GM21786 (cell line): ENCODE results near the gene ATL3.
A peak's percentile ranks its signal among the peaks of the same experiment; 100 is the strongest.
"Not testable (repeated sequence)": the region's sequence is repeated elsewhere in the genome, so short reads cannot be mapped to it uniquely, and the experiment has no call there.

Experiments used
- ATAC-seq: cut with Tn5 transposase; IDR thresholded peaks from one replicate; pipeline ENCODE4 v1.9.1; 2021; ENCODE audit not compliant: unreplicated experiment

ATL3 gene

GRCh38 chr11:63671322-63672155 lies at the start of gene ATL3:
Gene ATL3, minus strand, starts transcription at chr11:63671376. Its CDS starts 41 bp downstream, at chr11:63671335.
- ATAC-seq: peak; percentile 88

- no peak for ATAC-seq
These were observed 49.4 kb upstream of the ATL3 start for GRCh38 chr11:63720611-63721010.

GRCh38 chr11:63719987-63720386 lies 48.8 kb upstream of the ATL3 start:
- ATAC-seq: no peak

GRCh38 chr11:63719001-63719400 lies 47.8 kb upstream of the ATL3 start:
- no peak for ATAC-seq

- ATAC-seq: no peak
These were observed 44.9 kb upstream of the ATL3 start for GRCh38 chr11:63716046-63716445.

- ATAC-seq: no peak
These were observed 42.6 kb upstream of the ATL3 start for GRCh38 chr11:63713766-63714165.

GRCh38 chr11:63711838-63712237 lies 40.7 kb upstream of the ATL3 start:
- no peak for ATAC-seq

GRCh38 chr11:63710476-63711217 lies 39.5 kb upstream of the ATL3 start:
- no peak for ATAC-seq

GRCh38 chr11:63709336-63709884 lies 38.2 kb upstream of the ATL3 start:
- ATAC-seq: no peak

- ATAC-seq: no peak
These were observed 37.6 kb upstream of the ATL3 start for GRCh38 chr11:63708764-63709163.

- no peak for ATAC-seq
These were observed 34.4 kb upstream of the ATL3 start for GRCh38 chr11:63705526-63705925.

- ATAC-seq: no peak
These were observed 28.7 kb upstream of the ATL3 start for GRCh38 chr11:63699896-63700295.

- ATAC-seq: no peak
These were observed 28.0 kb upstream of the ATL3 start for GRCh38 chr11:63698976-63699733.

- ATAC-seq: no peak
These were observed 23.4 kb upstream of the ATL3 start for GRCh38 chr11:63694596-63694995.

- no peak for ATAC-seq
These were observed 16.7 kb upstream of the ATL3 start for GRCh38 chr11:63687845-63688244.

GRCh38 chr11:63686926-63687325 lies 15.8 kb upstream of the ATL3 start:
- ATAC-seq: no peak

GRCh38 chr11:63685158-63685721 lies 14.1 kb upstream of the ATL3 start:
- not testable (repeated sequence) for ATAC-seq

- ATAC-seq: no peak
These were observed 12.2 kb upstream of the ATL3 start for GRCh38 chr11:63683133-63683991.

GRCh38 chr11:63682066-63683021 lies 11.2 kb upstream of the ATL3 start:
- no peak for ATAC-seq
